Inflammatory macrophage treated with lipopolysaccharide for 4 hours (primary cell): Measurements from ENCODE around the gene PRSS38.
"Not testable (repeated sequence)": the region's sequence is repeated elsewhere in the genome, so short reads cannot be mapped to it uniquely, and the experiment has no call there.

ENCODE experiments used
- DNase-seq: peaks from one replicate; pipeline ENCODE4 v3.0.0-alpha.2; 2020

Gene PRSS38

GRCh38 chr1:227846265-227846858 lies 30.9 kb downstream of the PRSS38 start:
- no peak for DNase-seq

GRCh38 chr1:227847046-227847445 lies 31.6 kb downstream of the PRSS38 start:
- not testable (repeated sequence) for DNase-seq

- no peak for DNase-seq
Observed at GRCh38 chr1:227848430-227848932, 33.0 kb downstream of the PRSS38 start.

DNA sequence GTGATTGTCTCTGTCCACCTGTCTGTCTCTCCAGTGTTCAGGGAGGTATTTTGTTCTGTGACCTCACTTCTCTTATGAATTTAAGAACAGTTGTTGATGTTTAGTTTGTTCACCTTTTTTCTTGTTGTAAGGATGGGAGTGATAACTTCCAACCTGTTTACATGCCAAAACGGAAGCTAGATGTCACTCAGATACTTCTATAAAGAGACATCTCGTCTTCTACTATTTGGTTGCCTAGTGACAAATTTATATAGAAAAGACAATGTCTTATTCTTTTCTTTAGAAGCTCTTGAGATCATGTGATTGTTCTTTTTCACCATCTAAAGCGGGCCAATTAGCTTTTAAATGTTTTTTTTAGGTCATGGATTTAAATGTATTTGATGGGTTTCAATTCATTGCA lies 33.8 kb downstream of the PRSS38 start:
- DNase-seq: no peak

DNA sequence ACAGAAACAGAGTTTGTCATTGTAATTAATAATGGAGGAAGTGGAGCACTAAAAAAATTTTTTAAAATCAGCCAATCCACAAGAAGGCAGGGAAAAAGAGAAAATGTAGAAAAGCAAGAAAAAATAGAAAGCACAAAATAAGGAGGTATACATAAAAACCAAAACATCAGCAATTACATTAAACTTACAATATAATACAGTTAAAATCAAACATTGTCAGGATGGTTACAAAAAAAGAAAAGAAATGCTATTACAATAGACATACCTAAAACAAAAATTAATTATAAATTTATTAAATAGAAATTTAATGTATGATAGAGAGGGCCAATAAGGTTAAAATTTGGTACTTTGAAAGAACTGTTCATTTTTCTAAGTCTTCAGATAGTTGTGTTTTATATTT lies 38.7 kb downstream of the PRSS38 start:
- no peak for DNase-seq

GRCh38 chr1:227855687-227856086 lies 40.2 kb downstream of the PRSS38 start:
- no peak for DNase-seq

- no peak for DNase-seq
Observed at GRCh38 chr1:227856147-227856858, 40.8 kb downstream of the PRSS38 start.

DNA sequence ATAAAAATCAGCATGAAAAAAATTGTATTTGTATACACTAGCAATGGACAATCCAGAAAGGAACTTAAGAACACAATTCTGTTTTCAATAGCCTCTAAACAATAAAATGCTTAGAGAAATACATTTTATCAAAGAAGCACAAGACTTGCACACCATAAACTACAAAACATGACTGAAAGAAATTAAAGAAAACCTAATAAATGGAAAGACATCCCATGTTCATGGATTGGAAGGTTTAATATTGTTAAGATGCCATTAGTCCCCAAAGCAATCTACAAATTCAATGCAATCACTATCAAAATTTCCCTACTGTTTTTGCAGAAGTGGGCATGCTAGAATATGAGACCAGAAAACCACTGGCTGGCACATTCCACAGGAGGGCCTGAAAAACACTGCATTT lies 49.4 kb downstream of the PRSS38 start:
- no peak for DNase-seq

DNA sequence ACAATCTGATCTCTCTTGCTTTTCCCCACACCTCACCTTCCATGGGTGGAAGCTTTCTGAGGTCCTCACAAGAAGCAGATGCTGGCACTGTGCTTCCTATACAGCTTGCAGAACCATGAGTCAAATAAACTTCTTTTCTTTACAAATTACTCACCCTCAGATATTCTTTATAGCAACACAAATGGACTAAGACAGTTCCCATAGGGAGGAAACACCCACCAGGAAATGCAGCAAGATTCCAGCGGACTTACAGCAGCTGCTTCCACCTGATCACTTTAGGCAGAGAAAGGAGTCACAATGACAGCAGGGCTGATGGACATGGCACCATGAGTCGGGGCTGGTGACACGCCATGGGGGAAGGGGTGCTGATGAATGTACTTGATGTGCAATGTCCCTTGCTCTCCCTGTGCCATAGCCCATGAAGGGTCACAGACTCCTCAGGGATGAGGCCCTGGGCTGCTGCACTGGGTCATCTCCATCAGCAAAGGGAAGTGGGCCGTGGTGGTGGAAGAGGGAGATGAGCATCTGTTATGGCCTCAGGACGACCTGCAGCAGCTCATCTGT lies 53.9 kb downstream of the PRSS38 start:
- DNase-seq: no peak

GRCh38 chr1:227869851-227870305 lies 54.4 kb downstream of the PRSS38 start:
- no peak for DNase-seq

GRCh38 chr1:227870366-227870765 lies 54.9 kb downstream of the PRSS38 start:
- no peak for DNase-seq

DNA sequence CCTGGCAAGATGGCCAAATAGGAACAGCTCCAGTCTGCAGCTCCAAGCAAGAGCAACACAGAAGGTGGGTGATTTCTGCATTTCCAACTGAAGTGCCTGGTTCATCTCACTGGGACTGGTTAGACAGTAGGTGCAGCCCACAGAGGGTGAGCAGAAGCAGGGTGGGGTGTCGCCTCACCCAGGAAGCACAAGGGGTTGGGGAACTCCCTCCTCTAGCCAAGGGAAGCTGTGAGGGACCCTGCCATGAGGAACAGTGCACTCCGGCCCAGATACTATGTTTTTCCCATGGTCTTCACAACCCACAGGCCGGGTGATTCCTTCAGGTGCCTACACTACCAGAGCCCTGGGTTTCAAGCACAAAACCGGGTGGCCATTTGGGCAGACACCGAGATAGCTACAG lies 56.4 kb downstream of the PRSS38 start:
- not testable (repeated sequence) for DNase-seq

GRCh38 chr1:227877810-227878209 lies 62.3 kb downstream of the PRSS38 start:
- not testable (repeated sequence) for DNase-seq

GRCh38 chr1:227880342-227880924 lies 65.0 kb downstream of the PRSS38 start:
- DNase-seq: no peak

GRCh38 chr1:227883073-227883520 lies 67.6 kb downstream of the PRSS38 start:
- no peak for DNase-seq

DNA sequence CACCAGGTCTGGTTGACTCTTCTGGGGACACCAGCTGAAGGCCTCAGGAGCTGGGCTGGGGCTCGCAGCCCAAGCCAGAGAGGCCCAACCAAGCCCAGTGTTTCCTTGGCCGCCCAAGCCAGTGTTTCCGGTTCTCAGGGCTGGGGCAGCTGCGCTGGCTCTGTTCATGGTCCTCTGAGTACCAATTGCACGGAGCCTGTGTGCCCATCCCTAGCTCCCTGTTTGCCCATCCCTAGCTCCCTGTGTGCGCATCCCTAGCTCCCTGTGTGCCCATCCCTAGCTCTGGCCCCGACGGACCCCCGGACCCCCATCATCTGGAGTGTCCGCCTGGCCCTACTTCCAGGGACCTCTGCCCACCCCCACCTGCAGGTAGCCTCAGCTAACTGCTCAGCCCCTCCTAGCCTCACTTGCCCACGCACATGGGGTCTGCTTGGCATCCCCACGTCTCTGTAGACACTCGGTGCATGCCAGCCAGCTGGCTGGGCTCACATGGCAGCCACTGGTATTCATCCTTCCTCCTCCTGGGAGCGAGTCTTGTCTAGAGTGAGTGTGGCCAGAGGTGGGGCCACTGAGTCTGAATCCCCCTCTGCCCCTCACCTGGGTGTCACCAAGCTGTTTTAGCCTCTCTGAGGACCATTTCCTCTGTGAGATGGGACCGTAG lies 68.3 kb downstream of the PRSS38 start:
- no peak for DNase-seq

DNA sequence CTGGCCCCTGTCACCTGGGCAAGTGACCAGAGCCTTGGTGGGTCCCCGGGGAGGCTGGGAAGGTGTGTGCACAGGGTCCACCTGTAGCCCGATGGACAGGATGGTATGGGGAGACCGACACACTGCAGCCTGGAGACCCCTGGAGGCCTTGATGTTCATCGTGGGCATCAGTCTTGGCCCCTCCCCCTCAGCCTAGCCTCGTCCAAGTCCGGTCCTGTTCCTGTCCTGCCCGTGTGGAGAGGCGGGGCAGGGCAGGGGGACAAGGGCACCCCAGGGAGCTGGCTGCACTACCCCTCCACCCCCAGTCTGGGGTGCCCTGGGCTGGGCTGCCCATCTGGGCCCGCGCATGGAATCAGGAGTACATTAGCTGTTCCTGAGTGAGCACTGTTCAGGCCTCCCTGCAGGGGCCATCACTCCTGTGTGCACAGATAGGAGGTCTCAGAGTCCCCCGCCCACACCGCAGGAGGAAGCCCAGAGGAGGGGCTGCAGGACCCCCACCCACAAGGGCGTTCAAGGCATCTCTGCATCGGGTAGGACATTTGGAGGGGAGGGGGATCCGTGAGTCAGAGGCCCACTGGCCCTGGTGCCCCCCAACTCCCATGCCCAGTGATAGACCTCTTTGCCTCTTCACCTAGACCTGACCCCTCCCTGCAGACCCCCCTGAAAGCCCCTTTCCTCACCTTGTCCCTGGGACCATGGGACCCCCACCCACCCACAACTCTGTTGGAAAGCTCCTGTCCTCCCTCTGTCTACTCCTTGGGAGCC lies 69.1 kb downstream of the PRSS38 start:
- DNase-seq: no peak

- no peak for DNase-seq
Observed at GRCh38 chr1:227885135-227885647, 69.7 kb downstream of the PRSS38 start.

DNA sequence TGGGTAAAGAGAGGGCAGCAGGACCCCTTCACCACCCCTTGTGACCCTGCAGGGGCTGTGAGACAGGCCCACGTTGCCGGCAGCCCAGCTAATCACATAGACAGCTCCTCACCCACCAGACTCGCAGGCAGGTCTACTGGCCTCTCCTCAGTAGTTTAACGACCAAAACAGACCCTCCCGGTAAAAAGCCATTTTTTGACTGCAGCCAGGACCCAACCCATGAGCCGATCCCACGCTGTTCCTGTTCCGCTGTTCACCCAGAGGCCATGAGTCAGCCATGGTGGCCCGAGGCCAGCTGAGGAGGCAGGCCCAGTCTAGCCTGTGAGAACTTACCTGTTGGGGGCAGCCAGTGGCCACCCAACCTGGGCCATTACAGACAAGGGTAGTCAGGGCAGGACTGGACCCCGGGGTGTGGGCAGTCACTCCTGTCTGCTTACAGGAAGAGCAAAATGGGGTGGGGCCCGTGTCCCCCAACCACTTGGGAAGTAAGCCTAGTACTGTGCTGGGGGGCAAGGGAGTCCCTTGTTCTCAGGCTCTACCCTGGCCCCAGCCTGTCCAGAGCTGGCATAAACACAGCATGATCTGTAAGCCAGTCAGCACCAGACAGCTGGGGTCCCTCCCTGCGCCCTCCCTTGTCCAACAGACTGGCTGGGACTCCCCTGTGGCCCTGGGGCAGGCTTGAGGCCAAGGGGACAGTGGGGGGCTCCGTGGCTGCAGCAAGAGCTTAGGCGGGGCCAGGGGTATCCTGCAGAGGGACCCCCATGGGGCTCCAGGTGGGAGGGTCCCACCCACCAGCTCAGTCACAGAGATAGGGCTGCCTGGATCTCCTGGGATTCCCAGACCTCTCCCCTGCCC lies 70.4 kb downstream of the PRSS38 start:
- peak; percentile 9 for DNase-seq

DNA sequence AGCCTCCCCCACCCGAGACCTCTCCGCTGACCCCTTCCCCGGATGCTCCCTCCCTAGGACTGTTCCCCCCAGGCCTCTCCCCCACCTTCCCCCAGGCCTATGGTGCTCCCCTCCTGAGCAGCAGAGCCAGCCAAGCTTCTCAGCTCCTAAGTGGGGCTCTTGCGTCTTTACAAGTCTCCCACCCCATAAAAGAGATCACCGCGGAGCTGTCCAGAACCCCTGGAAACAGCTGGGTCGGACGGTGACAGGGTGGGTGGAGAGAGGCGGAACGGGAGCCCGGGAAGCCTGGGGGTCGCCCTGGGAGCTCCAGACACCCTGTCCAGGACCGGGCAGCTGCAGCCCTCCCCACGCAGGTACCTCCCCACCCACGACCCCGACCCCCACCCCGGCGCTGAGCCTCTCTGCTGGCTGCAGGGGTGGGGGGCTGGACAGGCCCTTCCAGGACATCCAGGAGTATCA lies 71.1 kb downstream of the PRSS38 start:
- DNase-seq: no peak
